ENCODE measurements around the gene SPAG9.
A peak's percentile ranks its signal among the peaks of the same experiment; 100 is the strongest.
"Not testable (repeated sequence)": the region's sequence is repeated elsewhere in the genome, so short reads cannot be mapped to it uniquely, and the experiment has no call there.

Gene SPAG9

DNA sequence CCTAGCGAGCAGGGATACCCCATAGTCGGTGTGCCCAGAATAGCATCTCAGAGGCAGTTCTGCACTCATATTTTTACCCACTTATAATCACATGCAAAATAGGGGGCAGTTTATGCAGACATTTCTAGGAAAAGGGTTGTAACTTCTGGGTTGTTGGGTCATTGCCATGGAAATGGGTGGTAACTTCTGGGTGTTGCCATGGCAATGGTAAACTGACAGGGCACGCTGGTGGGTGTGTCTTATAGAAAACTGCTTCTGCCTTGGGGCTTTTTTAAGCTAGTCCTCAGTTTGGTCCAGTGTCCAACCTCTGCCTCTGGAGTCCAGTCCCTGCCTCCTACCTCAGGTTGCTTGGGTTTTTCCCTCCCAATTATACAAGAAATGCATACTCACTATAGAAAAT, 7.4 kb upstream of the SPAG9 start:
- peak in 1 of 2 donors; percentile 10 for DNase-seq

DNA sequence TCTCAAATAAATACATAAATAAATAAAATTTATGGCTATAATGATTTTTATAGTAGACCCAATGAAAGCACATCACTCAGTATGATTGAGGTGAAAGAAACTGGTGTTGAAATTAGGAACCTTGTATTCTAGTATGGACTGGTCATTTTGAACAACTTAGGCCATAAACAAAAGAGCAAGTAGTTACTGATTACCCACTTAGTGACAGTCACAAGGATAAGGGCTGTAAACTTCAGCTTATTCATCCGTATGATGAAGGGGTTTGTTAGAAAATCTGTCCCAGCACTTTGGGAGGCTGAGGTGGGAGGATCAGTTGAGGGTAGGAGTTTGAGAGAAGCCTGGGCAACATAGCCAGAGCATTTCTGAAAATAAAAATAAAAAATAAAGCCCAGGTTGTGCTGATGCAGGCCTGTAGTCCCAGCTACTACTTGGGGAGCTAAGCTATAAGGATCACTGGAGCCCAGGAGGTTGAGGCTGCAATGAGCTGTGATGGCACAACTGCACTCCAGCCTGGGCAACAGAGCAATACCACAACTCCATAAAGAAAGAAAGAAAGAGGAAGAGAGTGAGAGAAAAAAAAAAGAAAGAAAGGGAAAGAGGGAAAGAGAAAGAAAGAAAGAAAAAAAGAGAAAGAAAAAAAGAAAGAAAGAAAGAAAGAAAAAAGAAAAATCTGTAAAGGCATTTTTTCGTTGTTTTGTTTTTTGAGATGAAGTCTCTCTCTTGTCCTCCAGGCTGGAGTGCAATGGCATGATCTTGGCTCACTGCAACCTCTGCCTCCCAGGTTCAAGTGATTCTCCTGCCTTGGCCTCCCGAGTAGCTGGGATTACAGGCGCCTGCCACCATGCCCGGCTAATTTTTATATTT, 4.2 kb upstream of the SPAG9 start:
- no peak for DNase-seq

- DNase-seq: not testable (repeated sequence)
Observed at GRCh38 chr17:51122473-51123115, 1.9 kb upstream of the SPAG9 start.

GRCh38 chr17:51121620-51122472, 1.2 kb upstream of the SPAG9 start:
- peak; percentile 76 to 86 for DNase-seq

DNA sequence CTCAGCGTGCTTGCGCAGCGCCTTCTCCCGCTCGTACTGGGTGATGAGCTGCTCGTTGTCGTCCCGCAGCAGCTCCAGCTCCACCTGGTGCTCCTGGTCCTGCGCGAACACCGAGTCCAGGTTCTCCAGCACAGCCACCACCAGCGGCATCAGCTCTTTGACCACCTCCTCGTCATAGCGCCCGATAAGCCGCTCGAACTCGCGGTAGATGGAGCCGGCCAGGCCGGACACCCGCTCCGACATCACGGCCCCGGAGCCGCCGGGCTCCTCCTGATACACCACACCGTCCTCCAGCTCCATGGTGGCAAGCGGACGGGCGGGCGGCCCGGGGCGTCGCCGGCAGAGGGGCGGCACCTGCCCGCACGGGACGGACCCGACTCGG, 320 bp downstream of the SPAG9 start:
- peak in 1 of 2 donors; percentile 91 for DNase-seq

GRCh38 chr17:51119415-51120356, 982 bp downstream of the SPAG9 start:
- peak; percentile 20 to 31 for DNase-seq

DNA sequence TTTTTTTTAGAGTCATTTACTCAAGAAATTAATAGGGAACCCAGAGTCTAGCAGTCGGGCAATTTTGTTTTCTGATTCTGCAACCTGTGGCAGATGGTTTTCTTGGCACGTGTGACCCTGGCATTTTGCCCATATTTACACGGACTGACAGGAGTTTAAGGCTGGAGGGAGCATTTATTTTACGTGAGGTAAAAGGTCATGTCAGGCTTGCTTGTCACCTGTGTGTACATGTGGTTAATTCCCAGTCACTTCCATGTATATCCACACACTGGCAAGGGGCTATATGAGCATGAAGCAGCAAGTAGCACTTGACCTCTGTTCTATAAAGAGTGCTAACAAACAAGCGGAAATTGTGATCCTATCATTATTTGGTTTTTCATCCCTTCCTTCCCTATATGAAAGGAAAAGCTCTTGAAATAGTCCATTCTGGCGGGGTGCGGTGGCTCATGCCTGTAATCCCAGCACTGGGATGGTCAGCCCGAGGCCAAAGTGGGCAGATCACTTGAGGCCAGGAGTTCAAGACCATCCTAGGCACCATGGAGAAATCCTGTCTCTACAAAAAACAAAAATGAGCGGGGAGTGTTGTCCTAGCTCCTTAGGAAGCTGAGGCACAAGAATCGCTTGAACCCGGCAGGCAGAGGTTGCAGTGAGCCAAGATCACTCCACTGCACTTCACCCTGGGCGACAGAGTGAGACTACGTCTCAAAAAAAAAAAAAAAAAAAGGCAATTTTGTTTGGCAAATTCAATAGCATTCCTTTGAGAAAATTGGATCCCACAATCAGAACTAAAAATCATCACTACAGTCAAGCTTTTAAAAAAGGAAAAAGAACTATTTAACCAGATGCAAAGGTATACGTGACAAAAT, 2.1 kb downstream of the SPAG9 start:
- DNase-seq: no peak

- no peak for DNase-seq
Observed at GRCh38 chr17:51115179-51115578, 5.5 kb downstream of the SPAG9 start.

DNA sequence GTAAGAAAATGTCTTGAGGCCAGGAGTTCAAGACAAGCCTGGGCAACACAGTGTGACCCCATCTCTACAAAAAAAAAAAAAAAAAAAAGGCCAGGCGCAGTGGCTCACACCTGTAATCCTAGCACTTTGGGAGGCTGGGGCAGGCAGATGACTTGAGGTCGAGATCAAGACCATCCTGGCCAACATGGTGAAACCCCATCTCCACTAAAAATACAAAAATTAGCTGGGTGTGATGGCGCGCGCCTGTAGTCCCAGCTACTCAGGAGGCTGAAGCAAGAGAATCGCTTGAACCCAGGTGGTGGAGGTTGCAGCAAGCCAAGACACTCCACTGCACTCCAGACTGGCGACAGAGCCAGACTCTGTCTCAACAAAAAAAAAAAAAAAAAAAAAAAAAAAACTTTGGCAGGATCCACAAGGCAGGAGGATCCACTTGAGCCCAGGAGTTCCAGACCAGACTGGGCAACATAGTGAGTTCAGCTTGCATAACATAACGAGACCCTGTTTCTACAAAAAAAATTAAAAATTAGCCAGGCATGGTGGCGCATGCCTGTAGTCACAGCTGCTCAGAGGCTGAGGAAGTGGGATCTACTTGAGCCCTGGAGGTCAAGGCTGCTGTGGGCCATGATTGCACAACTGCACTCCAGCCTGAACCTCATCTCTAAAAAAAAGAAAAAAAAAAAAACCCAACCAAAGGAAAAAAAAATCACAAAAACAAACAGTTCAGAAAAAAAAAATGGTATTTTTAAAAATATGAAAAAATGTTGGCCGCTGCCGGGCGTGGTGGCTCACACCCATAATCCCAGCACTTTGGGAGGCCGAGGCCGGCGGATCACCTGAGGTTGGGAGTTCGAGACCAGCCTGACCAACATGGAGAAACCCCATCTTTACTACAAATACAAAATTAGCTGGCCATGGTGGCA, 8.1 kb downstream of the SPAG9 start:
- peak in 1 of 2 donors; percentile 4 for DNase-seq

DNA sequence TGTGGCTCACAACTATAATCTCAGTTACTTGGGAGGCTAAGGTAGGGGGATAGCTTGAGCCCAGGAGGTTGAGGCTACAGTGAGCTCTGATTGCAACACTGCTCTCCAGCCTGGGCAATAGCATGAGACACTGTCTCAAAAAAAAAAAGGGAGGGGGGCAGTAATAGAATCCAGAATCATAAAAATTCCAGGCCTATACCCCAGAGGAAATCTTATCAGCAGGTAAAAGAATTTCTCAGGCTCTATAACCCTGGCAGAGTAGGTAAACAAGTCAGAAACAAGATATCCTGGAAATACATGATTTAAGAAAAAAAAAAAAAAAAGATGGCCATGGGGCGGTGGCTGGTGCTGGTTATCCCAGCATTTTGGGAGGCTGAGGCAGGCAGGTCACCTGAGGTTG, 12.9 kb downstream of the SPAG9 start:
- DNase-seq: no peak

GRCh38 chr17:51103451-51103850, 17.2 kb downstream of the SPAG9 start:
- DNase-seq: no peak

GRCh38 chr17:51103050-51103449, 17.6 kb downstream of the SPAG9 start:
- no peak for DNase-seq

DNA sequence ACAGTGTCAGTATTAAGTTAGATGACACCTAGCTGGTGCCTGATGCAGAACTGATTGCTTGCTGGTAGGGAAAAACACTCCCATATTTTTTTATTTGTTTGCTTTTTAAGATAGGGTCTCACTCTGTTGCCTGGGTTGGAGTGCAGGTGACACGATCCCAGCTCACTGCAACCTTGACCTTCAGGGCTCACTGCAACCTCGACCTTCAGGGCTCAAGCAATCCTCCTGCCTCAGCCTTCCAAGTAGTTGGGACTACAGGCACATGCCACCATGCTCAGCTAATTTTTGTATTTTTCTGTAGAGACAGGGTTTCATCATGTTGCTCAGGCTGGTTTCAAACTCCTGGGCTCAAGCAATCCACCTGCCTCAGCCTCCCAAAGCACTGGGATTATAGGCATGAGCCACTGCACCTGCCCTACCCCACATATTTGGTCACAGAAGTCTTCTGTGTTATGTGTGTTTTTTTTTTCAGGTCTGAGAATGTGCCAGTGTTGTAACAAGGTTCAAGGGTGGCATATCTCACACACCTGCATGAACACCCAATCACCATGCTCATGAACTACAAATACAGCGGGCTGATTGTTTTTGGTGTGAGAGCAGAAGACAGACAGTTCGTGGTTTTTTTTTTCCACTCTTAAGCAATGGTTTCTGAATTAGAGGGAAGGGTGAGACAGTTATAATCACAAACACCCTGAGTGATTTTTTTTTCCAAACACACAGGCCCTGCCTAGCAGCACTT, 22.8 kb downstream of the SPAG9 start:
- DNase-seq: no peak

DNA sequence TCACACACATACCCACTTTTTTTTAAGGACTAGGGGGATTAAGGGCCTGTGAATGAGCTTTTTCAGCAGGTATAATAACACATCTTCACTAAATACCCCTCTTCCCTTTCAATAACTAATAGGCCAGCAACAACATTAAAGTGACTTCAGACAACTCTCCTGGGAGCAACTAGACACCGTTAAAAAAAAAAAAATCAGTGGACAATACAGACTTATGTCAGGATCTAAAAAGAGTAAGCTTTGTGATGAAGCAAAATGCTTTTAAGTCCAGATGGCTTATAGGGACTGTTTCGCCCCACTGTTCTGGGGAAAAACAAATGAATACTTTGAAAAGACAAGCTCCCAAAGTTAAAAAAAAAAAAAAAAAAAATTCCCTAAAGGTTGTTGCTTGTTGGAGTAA, 29.0 kb downstream of the SPAG9 start:
- no peak for DNase-seq

DNA sequence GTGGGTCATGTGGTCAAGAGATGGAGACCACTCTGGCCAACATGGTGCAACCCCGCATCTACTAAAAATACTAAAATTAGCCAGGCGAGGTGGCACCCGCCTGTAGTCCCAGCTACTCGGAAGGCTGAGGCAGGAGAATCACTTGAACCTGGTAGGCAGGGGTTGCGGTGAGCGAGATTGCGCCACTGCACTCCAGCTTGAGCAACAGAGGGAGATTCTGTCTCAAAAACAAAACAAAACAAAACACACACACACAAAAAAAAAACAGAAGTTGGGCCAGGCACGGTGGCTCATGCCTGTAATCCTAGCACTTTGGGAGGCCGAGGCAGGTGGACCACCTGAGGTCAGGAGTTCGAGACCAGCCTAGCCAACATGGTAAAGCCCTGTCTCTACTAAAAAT, 31.8 kb downstream of the SPAG9 start:
- peak in 1 of 2 donors; percentile 18 for DNase-seq

DNA sequence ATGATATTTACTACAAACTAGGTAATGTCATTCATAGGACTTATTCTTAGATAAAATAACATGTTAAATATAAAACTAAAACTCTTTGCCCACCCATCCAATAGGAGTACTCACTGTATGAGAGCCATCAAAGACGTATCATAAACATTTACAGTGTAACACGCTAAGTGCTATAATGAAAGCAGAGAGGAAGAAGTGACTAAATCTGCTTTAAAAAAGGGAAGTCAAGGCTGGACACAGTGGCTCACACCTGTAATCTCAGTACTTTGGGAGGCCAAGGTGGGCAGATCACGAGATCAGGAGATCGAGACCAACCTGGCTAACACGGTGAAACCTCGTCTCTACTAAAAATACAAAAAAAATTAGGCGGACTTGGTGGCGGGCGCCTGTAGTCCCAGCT, 32.4 kb downstream of the SPAG9 start:
- no peak for DNase-seq

GRCh38 chr17:51087072-51087757, 33.5 kb downstream of the SPAG9 start:
- DNase-seq: no peak

- DNase-seq: no peak
Observed at GRCh38 chr17:51085150-51085805, 35.4 kb downstream of the SPAG9 start.
